ENCODE results near the gene KCNJ8.

- TF ChIP-seq BHLHE40 (IDR thresholded peaks at IDR 0.05; ENCODE audit: borderline replicate concordance), result no peak
- TF ChIP-seq FOXM1 (IDR thresholded peaks at IDR 0.05; ENCODE audit: borderline replicate concordance), result no peak
- TF ChIP-seq L3MBTL2 (conservative IDR thresholded peaks at IDR 0.05), result no peak
- no peak for TF ChIP-seq PKNOX1 (IDR thresholded peaks at IDR 0.05)
- no peak for TF ChIP-seq FOXA1 (IDR thresholded peaks at IDR 0.05)
- no peak for TF ChIP-seq SUZ12 (IDR thresholded peaks at IDR 0.05)
- TF ChIP-seq NFRKB (IDR thresholded peaks at IDR 0.05), result no peak
- TF ChIP-seq HDGF (IDR thresholded peaks at IDR 0.05; ENCODE audit: borderline replicate concordance), result no peak
- no peak for TF ChIP-seq SP1 (IDR thresholded peaks at IDR 0.05)
These were observed 39.8 kb upstream of the KCNJ8 start for GRCh38 chr12:21814327-21814726.
